ENCODE results near the gene EFNA5. TPM values are rescaled to one million over a fixed set of nuclear protein-coding genes. Genes with fewer than 3 reads are reported as not detected.

The EFNA5 gene
- total RNA-seq, 4 donors from 2014 or later: 21.3 to 47.0 (median 29.3) TPM

DNA sequence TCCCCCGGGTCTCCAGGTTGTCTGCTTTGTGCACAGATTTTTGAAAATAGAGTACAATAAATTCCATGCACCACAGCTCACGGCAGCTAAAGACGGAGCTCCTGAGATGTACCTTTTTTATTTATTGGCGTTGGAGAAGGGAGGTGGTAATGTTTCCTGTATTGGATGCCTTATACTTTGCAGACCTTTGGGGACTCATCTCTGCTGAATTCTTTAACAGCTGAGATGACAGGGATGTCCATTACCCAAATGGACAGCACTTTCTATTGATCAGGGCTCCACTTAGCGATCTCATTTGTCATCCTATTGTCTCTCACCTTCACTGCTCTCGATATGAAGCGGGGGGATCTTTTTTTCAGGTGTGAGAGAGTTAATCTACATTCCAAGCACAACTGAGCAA is 137.8 kb downstream of the EFNA5 start:
- TF ChIP-seq EP300 (IDR thresholded peaks at IDR 0.05) (no peak), POLR2AphosphoS5 (IDR thresholded peaks at IDR 0.05) (no peak), POLR2A (IDR thresholded peaks at IDR 0.05) (no peak)
- TF ChIP-seq, protein P1, sequence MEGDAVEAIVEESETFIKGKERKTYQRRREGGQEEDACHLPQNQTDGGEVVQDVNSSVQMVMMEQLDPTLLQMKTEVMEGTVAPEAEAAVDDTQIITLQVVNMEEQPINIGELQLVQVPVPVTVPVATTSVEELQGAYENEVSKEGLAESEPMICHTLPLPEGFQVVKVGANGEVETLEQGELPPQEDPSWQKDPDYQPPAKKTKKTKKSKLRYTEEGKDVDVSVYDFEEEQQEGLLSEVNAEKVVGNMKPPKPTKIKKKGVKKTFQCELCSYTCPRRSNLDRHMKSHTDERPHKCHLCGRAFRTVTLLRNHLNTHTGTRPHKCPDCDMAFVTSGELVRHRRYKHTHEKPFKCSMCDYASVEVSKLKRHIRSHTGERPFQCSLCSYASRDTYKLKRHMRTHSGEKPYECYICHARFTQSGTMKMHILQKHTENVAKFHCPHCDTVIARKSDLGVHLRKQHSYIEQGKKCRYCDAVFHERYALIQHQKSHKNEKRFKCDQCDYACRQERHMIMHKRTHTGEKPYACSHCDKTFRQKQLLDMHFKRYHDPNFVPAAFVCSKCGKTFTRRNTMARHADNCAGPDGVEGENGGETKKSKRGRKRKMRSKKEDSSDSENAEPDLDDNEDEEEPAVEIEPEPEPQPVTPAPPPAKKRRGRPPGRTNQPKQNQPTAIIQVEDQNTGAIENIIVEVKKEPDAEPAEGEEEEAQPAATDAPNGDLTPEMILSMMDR (IDR thresholded peaks at IDR 0.05): no peak
- WGBS: 97% methylated on average over 7 of the region's 7 CpGs
- Histone ChIP-seq H3K27me3 (no peaks in the 10 kb centered on the region), H3K27ac (no peak overlapping the region), H3K4me1 (peaks cover 4% of the 10 kb centered on the region), H3K4me3 (no peak overlapping the region), H3K9me3 (no peaks in the 10 kb centered on the region), H3K36me3 (no peaks in the 10 kb centered on the region)
- DNase-seq (ENCODE audit: low spot score in 2 of 2): no peak

DNA sequence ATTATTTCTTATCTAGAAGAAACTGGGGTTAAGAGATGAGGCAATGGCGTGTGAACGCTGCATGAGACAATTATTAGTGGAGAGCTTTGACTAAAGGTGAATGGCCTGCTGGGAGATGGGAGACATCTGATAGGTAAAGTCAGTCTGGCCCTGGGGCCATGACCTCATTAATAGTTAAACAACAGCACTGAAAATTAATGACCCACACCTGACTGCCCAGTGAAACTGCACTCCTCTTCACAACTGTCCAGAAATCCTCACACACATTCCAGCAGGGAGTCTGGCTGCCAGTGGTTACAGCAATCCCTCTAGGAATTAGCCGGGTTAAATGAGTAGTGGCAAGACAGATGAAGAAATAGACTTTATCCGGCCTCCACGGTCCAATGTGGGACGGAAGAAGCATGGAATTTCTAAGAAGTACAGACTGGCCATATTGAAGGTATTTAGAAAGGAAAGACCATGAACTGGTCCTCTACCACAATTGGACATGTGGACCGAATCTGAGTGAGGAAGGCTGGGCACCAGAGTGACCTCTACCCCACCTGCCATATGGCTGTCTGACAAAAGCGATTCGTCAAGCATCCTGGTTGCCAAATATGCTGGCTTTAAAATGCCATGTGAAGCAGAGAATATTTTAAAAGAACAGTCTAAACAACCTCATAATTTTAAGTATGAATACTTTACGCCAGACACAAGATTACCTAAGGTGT is 138.4 kb downstream of the EFNA5 start:
- peaks cover 4% of the 10 kb centered on the region for H3K4me1 ChIP-seq
- no peaks in the 10 kb centered on the region for H3K27me3 ChIP-seq
- H3K36me3 ChIP-seq: no peaks in the 10 kb centered on the region
- WGBS: 90% methylated on average over 10 of the region's 10 CpGs
- no peaks in the 10 kb centered on the region for H3K9me3 ChIP-seq
- H3K4me3 ChIP-seq: no peak overlapping the region
- no peak for DNase-seq (ENCODE audit: low spot score in 2 of 2)
- TF ChIP-seq, protein P1 (IDR thresholded peaks at IDR 0.05): no peak
- TF ChIP-seq EP300 (IDR thresholded peaks at IDR 0.05) (no peak), POLR2AphosphoS5 (IDR thresholded peaks at IDR 0.05) (no peak)
- no peak overlapping the region for H3K27ac ChIP-seq

DNA sequence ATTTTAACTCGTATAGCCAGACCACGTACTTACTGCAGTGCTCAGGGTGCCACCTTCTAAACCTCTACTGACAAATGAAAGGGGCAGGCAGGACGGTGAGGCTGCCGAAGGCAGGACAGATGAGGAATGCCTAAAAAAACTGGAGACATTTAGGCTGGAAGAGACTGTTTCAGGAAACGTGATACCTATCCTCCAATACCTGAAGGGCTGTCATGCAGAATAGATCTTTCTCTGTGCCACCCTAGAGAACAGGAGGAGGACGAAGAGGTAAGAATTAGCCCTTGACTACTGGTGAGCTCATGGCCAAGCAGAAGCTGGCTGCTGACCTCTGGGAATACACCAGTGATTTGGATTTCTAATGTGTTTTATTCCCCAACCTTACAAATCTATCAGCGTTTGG is 139.4 kb downstream of the EFNA5 start:
- WGBS: 86% methylated on average over 7 of the region's 7 CpGs
- no peak for DNase-seq (ENCODE audit: low spot score in 2 of 2)
- TF ChIP-seq POLR2A (IDR thresholded peaks at IDR 0.05) (no peak), EP300 (IDR thresholded peaks at IDR 0.05) (no peak), POLR2AphosphoS5 (IDR thresholded peaks at IDR 0.05) (no peak)
- TF ChIP-seq, protein P1 (IDR thresholded peaks at IDR 0.05): no peak

DNA sequence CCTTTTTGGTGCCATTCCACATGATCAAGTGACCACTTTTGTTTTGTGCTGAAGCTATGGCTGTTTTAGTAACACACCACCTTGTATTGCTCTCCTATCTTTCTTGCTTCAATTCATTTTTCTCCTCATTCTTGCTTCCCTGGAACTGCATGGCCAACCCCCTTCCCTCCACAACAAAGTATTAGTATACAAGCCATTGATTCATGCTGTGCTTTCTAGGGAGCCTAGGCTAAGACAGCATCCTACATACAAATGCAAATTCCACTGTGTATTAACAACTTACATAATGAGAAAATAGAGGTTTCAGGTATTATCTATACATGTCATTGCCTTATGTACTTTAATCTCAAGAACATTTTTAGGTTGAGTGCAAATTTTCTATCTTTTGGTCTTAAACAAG is 141.1 kb downstream of the EFNA5 start:
- no peaks in the 10 kb centered on the region for H3K9me3 ChIP-seq
- H3K4me1 ChIP-seq: no peaks in the 10 kb centered on the region
- TF ChIP-seq POLR2AphosphoS5 (IDR thresholded peaks at IDR 0.05) (no peak), POLR2A (IDR thresholded peaks at IDR 0.05) (no peak), EP300 (IDR thresholded peaks at IDR 0.05) (no peak)
- TF ChIP-seq, protein P1 (IDR thresholded peaks at IDR 0.05): no peak
- DNase-seq (ENCODE audit: low spot score in 2 of 2): no peak
- H3K4me3 ChIP-seq: no peak overlapping the region
- no peaks in the 10 kb centered on the region for H3K27me3 ChIP-seq
- no peak overlapping the region for H3K27ac ChIP-seq
- H3K36me3 ChIP-seq: no peaks in the 10 kb centered on the region

More for the DNA sequence above, 139.4 kb downstream of the EFNA5 start:
- H3K4me3 ChIP-seq: no peak overlapping the region
- H3K36me3 ChIP-seq: no peaks in the 10 kb centered on the region
- no peak overlapping the region for H3K27ac ChIP-seq
- peaks cover 4% of the 10 kb centered on the region for H3K4me1 ChIP-seq
- H3K9me3 ChIP-seq: no peaks in the 10 kb centered on the region
- no peaks in the 10 kb centered on the region for H3K27me3 ChIP-seq

DNA sequence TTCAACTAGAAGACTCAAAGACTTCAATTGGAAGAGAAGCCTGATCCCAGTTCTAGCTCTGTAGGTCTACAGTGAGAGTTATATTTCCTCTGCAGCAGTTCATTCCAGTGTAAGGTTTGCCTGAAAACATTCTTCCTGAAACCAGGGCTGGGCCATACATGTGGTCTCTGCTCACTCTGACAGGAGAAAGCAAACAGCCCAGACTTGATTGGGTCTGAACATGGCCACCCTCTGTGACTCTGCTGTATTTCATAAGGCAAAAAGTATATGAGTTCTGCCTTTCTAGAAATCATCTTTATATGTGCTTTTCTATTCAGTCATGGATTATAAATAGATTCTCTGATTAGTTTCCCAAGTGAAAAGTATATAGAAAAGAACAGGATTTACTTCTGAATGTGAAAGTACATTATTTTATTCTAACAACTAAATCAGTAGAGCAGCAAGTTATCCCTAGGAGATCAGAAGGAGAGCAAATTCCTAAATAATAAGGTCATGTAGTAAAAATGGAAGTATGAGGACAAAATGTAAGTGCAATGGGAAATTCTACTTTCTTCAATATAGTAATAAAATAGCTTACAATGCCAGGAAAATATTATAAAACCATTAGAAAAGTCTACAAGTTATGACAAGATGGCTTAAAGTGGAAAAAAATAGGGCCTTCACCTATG is 144.3 kb downstream of the EFNA5 start:
- Histone ChIP-seq H3K4me3 (no peak overlapping the region), H3K27me3 (no peaks in the 10 kb centered on the region), H3K27ac (no peak overlapping the region), H3K4me1 (no peaks in the 10 kb centered on the region), H3K36me3 (no peaks in the 10 kb centered on the region), H3K9me3 (no peaks in the 10 kb centered on the region)
- no peak for DNase-seq (ENCODE audit: low spot score in 2 of 2)
- TF ChIP-seq POLR2A (IDR thresholded peaks at IDR 0.05) (no peak), EP300 (IDR thresholded peaks at IDR 0.05) (no peak), POLR2AphosphoS5 (IDR thresholded peaks at IDR 0.05) (no peak)
- TF ChIP-seq, protein P1 (IDR thresholded peaks at IDR 0.05): no peak

Data from suprapubic skin (tissue), 4 donors.